Activated B cell treated with CpG ODN at 0.5 μM for 24 hours (primary cell): ENCODE measurements around the gene TBX20. TPM values are rescaled to one million over a fixed set of nuclear protein-coding genes. Genes with fewer than 3 reads are reported as not detected.
"Not testable (repeated sequence)": the region's sequence is repeated elsewhere in the genome, so short reads cannot be mapped to it uniquely, and the experiment has no call there.

Experiments
- ATAC-seq: fragments of 200-7000 bp; cut with Tn5 transposase; one replicate; pipeline ENCODE4 v1.10.0; 2021; ENCODE audit warnings: low read depth, mild to moderate bottlenecking, moderate library complexity
- CTCF ChIA-PET: fragments of 350-600 bp; sonication (Branson Sonifier 250); formaldehyde crosslinking; loops from one replicate; lab custom pipeline; 2021; ENCODE audit warnings: antibody characterized with exemption; lab: Charles Lee
- POLR2A ChIA-PET: fragments of 350-600 bp; sonication (Branson Sonifier 250); formaldehyde crosslinking; loops from one replicate; lab custom pipeline; 2021; ENCODE audit warnings: antibody characterized with exemption; lab: Charles Lee
- DNase-seq: peaks from one replicate; pipeline ENCODE4 v3.0.0; 2022
- H3K27ac Mint-ChIP-seq: one replicate; pipeline ENCODE4 v1.8.0; 2020; ENCODE audit warnings: mixed read lengths
- H3K27me3 Mint-ChIP-seq: one replicate; pipeline ENCODE4 v1.8.0; 2021; ENCODE audit warnings: mixed read lengths
- H3K36me3 Mint-ChIP-seq: one replicate; pipeline ENCODE4 v1.8.0; 2021; ENCODE audit warnings: low read depth, mixed read lengths
- H3K4me1 Mint-ChIP-seq: one replicate; pipeline ENCODE4 v1.8.0; 2021; ENCODE audit warnings: mixed read lengths
- H3K4me3 Mint-ChIP-seq: one replicate; pipeline ENCODE4 v1.8.0; 2020; ENCODE audit warnings: mild to moderate bottlenecking, mixed read lengths
- H3K9me3 Mint-ChIP-seq: one replicate; pipeline ENCODE4 v1.8.0; 2020; ENCODE audit warnings: mixed read lengths
- intact Hi-C: fragments of 100-400 bp; cut with micrococcal nuclease; formaldehyde crosslinking; loops from one replicate; pipeline ENCODE4 v1.15.1; 2024
- total RNA-seq: library from RNA; stranded (reverse); gene quantifications from 2 replicates; pipeline ENCODE4 v1.2.3, GENCODE V29; 2022
- TF ChIP-seq, protein P1 (sequence below): fragments of 200-600 bp; IDR thresholded peaks from one replicate; pipeline ENCODE4 v1.8.0; 2022; ENCODE audit warnings: antibody characterized with exemption, mild to moderate bottlenecking

Gene TBX20
- total RNA-seq, 1 donor from 2014 or later: 0.11 TPM

DNA sequence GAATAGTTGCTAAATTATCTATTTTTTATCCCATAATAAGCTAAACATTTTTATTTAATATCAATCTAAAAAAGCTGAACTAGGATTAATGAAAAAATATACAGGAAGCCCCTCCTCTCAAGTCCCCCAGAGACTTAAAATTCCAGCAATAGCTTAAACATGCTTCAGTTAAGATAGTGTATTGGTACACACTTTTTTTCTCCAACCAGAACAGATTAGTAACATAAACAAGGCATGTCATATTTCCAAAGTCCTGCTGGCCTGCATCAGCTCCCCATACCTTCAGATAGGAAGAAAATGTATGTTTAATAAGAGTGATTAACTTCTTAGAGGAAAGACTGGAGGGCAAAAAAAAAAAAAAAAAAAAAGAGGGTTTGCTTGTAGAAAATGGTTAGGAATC is 7.1 kb downstream of the TBX20 start:
- no peaks in the 10 kb centered on the region for H3K9me3 Mint-ChIP-seq
- ATAC-seq: no peak
- DNase-seq: no peak
- H3K27me3 Mint-ChIP-seq: peaks cover 55% of the 10 kb centered on the region
- no peak overlapping the region for H3K27ac Mint-ChIP-seq
- H3K36me3 Mint-ChIP-seq: no peaks in the 10 kb centered on the region
- TF ChIP-seq, protein P1, sequence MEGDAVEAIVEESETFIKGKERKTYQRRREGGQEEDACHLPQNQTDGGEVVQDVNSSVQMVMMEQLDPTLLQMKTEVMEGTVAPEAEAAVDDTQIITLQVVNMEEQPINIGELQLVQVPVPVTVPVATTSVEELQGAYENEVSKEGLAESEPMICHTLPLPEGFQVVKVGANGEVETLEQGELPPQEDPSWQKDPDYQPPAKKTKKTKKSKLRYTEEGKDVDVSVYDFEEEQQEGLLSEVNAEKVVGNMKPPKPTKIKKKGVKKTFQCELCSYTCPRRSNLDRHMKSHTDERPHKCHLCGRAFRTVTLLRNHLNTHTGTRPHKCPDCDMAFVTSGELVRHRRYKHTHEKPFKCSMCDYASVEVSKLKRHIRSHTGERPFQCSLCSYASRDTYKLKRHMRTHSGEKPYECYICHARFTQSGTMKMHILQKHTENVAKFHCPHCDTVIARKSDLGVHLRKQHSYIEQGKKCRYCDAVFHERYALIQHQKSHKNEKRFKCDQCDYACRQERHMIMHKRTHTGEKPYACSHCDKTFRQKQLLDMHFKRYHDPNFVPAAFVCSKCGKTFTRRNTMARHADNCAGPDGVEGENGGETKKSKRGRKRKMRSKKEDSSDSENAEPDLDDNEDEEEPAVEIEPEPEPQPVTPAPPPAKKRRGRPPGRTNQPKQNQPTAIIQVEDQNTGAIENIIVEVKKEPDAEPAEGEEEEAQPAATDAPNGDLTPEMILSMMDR: no peak
- ChIA-PET POLR2A (no interaction called here), CTCF (no interaction called here)
- no peaks in the 10 kb centered on the region for H3K4me1 Mint-ChIP-seq
- no peak overlapping the region for H3K4me3 Mint-ChIP-seq
- intact Hi-C loops: no loop called here

DNA sequence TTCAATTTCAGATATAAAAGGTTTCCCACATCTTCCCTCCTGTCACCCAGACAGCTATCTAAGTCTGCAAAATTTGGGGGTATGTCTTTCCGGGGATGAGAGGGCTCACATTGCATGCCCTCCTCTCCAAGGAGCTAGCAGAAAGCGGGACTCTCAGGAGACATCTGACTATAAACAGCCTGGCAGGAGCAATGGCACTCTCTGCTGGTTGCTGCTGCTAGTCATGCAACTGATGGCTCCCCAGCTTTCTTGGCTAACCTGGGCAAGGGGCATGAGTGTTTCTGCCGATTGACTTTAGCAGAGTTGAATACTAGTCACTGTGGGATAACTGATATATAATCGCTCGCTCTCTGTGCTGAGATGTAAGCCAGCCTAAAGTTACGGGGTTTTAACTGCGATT is 12.0 kb downstream of the TBX20 start:
- ATAC-seq (no peak), DNase-seq (no peak)
- Mint-ChIP-seq H3K4me1 (no peaks in the 10 kb centered on the region), H3K36me3 (no peaks in the 10 kb centered on the region), H3K9me3 (no peaks in the 10 kb centered on the region), H3K4me3 (no peak overlapping the region), H3K27me3 (peaks cover 20% of the 10 kb centered on the region), H3K27ac (no peak overlapping the region)
- intact Hi-C loops: no loop called here
- ChIA-PET POLR2A (no interaction called here), CTCF (no interaction called here)
- TF ChIP-seq, protein P1: no peak

DNA sequence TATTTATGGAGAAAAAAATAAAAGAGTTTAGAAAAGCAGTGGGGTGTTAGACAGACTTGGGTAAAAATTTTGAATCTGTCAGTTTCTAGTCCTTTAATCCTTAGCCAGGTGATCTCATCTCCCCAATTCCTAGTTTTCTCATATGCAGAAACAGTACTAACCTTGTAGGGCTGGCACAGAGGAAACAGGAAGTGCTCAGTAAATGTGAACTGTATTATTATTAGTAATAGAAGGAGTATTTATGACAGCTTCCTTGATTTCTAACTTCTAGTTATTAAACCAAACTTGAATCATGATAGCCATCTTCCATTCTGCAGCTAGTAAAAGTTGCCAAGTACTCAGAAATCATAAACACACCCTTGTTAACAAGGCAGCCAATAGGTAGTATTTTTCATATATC is 12.5 kb downstream of the TBX20 start:
- no peak overlapping the region for H3K4me3 Mint-ChIP-seq
- no peaks in the 10 kb centered on the region for H3K9me3 Mint-ChIP-seq
- TF ChIP-seq, protein P1: no peak
- DNase-seq: no peak
- H3K4me1 Mint-ChIP-seq: no peaks in the 10 kb centered on the region
- intact Hi-C loops: no loop called here
- peaks cover 18% of the 10 kb centered on the region for H3K27me3 Mint-ChIP-seq
- CTCF ChIA-PET: no interaction called here
- H3K36me3 Mint-ChIP-seq: no peaks in the 10 kb centered on the region
- no peak overlapping the region for H3K27ac Mint-ChIP-seq
- POLR2A ChIA-PET: no interaction called here
- ATAC-seq: no peak

DNA sequence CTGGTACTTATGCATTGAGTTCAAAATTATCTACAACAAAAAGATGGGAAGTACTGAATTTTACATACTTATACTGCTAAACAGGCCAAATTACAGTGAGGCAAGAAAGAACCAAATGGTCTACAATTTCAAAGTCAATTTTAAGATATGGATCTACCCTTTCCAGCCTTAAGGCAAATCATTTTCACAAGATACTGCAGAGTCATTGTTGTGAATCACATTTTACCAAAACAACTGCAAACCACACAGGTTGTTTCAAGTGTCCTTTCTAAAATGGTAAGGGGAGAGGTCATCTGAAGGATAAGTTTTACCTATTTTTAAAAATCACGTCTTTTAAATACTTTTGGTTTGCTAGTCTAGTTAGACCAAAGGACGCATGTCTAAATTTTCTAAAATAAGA is 12.9 kb downstream of the TBX20 start:
- H3K4me1 Mint-ChIP-seq, ATAC-seq, H3K36me3 Mint-ChIP-seq, CTCF ChIA-PET, H3K9me3 Mint-ChIP-seq, H3K27ac Mint-ChIP-seq, POLR2A ChIA-PET, H3K4me3 Mint-ChIP-seq, intact Hi-C loops, DNase-seq: not testable (repeated sequence)
- H3K27me3 Mint-ChIP-seq: peaks cover 18% of the 10 kb centered on the region

DNA sequence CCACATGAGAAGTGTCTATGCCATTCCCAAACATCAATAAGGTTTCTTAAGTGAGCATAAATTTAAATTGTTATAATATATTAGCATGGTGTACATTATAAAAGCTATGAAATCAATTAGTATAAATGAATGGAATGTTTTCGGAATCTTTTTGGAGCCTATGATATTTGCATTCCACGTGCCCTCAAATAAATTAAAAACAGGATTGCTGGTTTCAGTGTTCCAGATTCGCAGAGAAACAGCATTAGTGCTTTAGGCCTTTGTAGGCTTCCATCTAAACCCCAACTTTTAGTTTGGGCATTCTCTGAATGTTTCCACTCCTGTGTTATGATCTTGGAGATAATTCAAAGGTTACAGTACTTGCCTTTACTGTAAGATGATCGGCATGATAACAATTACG is 15.4 kb downstream of the TBX20 start:
- H3K4me1 Mint-ChIP-seq, ATAC-seq, H3K4me3 Mint-ChIP-seq, intact Hi-C loops, H3K36me3 Mint-ChIP-seq, CTCF ChIA-PET, H3K9me3 Mint-ChIP-seq, POLR2A ChIA-PET, H3K27ac Mint-ChIP-seq, DNase-seq: not testable (repeated sequence)
- peaks cover 12% of the 10 kb centered on the region for H3K27me3 Mint-ChIP-seq

DNA sequence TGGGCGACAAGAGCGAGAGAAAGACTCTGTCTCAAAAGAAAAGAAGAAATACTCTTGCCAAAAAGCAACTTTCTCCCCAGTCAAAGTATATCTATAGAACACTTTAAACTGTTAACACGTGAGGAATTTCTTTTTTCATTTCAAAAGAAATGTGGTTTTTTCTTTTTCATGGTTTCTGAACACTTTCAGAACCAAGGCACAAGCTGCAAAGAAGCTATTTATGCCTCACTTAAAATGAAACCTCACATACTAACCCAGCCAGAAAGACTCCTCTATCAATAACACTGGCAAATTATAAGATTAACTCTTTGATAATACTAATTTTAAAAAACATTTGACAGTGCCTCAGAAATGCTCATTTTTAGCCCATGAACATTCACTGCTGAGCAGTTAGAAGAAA is 20.9 kb downstream of the TBX20 start:
- no peak for DNase-seq
- TF ChIP-seq, protein P1: no peak
- intact Hi-C loops: no loop called here
- Mint-ChIP-seq H3K27ac (no peak overlapping the region), H3K4me3 (no peak overlapping the region), H3K36me3 (no peaks in the 10 kb centered on the region), H3K27me3 (peaks cover 9% of the 10 kb centered on the region), H3K9me3 (no peaks in the 10 kb centered on the region), H3K4me1 (peaks cover 4% of the 10 kb centered on the region)
- ATAC-seq: no peak
- POLR2A ChIA-PET: no interaction called here
- CTCF ChIA-PET: no interaction called here

DNA sequence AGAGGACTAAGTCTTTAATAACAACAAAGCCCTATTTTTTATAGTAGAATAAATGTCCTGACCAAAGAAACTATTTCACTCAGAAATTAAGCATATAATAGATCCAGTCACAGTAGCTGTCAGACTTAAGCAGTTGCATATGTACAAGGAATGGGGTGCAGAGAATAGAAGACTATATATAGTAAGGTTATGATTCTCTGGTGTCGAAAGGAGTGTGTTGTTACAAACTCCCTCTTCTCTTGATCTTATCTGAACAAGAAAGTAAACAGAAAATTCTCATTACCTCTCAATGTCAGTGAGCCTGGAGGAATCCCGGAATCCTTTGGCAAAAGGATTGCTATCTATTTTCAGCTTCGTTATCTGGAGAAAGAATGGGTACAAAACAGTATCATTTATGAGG is 22.7 kb downstream of the TBX20 start:
- ATAC-seq, POLR2A ChIA-PET, H3K4me1 Mint-ChIP-seq, H3K36me3 Mint-ChIP-seq, H3K4me3 Mint-ChIP-seq, H3K27ac Mint-ChIP-seq, DNase-seq, CTCF ChIA-PET, H3K9me3 Mint-ChIP-seq, intact Hi-C loops: not testable (repeated sequence)
- H3K27me3 Mint-ChIP-seq: peaks cover 11% of the 10 kb centered on the region

DNA sequence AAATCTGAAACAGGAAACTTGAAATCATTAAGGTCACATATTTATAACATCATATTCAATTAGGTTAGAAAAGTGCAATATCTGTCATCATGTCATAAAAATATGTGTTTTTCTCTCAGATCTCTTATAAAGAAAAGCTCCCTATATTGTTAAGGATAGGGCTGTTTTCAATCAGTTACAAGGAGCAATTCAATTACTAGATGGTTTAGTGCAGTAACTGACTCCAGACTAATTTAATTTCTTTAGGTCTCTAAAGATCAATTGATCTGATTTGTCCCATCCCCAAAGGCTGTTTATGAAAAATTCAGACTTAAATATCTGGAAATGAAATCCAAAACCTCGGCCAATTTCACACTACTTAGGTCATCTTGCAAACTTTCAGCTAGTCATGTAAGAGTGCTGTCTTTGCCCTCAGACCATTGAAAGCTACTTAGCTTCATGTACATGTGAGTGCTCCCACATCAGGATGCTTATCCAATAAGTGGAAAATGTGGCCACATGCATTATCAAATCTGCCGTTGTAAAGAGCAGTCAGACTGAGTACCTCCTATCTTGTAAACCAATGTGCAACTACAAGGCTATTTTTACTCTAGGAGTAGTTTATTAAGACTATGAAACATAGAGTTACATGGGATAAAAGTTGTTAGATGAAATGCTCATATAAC is 24.7 kb downstream of the TBX20 start:
- DNase-seq, CTCF ChIA-PET, H3K4me3 Mint-ChIP-seq, H3K36me3 Mint-ChIP-seq, H3K27ac Mint-ChIP-seq, intact Hi-C loops, POLR2A ChIA-PET, ATAC-seq, H3K9me3 Mint-ChIP-seq, H3K4me1 Mint-ChIP-seq: not testable (repeated sequence)
- peaks cover 11% of the 10 kb centered on the region for H3K27me3 Mint-ChIP-seq

DNA sequence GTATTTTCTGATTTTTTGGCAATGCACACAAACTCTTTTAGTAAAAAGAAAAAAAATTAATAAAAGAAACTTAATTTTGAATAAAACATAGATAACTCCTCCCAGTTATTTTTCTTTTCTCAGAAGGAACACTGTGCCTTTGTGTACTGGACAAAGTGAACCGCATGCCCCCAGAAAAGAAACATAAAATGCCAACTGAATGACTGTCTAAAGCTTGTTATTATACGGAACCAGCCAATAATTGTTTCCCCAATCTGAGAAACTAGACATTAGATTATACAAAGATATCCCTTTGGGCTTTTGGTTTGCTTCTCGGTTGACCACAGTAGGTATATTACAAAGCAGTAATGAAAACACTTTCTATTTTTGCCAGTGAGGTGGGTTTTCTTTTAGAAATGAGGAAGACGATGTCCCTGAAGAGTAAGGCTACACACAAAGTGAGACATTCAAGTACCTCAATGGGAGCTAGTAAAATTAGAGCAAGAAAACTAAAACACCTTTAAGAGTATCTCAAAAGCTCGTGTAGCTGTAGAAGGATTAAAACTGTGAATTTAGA is 25.3 kb downstream of the TBX20 start:
- H3K9me3 Mint-ChIP-seq, H3K36me3 Mint-ChIP-seq, H3K4me3 Mint-ChIP-seq, H3K4me1 Mint-ChIP-seq, CTCF ChIA-PET, POLR2A ChIA-PET, intact Hi-C loops, H3K27ac Mint-ChIP-seq, DNase-seq, ATAC-seq: not testable (repeated sequence)
- peaks cover 15% of the 10 kb centered on the region for H3K27me3 Mint-ChIP-seq
